ENCODE measurements around the gene GZMM. TPM values are rescaled to one million over a fixed set of nuclear protein-coding genes. Genes with fewer than 3 reads are reported as not detected.

GZMM gene
- total and polyA plus RNA-seq, 2 of the 13 experiments (the other 11 are each of a cell fraction or from before 2014, with no cell fraction given): 0.07 TPM; not detected in 1

DNA sequence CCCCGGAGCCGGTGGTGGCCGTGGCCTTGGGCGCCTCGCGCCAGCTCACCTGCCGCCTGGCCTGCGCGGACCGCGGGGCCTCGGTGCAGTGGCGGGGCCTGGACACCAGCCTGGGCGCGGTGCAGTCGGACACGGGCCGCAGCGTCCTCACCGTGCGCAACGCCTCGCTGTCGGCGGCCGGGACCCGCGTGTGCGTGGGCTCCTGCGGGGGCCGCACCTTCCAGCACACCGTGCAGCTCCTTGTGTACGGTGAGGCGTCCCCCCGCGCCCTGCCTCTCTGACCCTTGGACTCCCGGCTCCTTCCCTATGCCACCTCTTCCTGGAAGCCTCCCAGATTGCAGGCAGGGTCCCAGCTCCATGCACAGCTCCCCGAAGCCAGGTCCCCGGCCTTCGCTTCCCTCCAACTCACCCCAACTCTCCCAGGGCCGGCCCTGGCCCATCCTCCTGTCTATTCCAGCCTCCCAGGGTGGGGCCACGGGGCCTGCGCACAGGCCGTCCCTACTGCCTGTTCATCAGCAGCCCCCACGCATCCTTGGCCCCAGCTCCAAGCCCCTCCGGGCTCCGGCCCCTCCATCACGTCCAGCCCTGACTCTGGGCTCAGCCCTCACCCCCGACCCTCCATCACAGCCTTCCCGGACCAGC lies 45.9 kb upstream of the GZMM start (continued):
- TF ChIP-seq ZNF670 (CRISPR knock-in tag; IDR thresholded peaks at IDR 0.05; ENCODE audit: borderline replicate concordance) (no peak), THYN1 (CRISPR knock-in tag; IDR thresholded peaks at IDR 0.05; ENCODE audit: borderline replicate concordance, low read depth) (no peak), SIN3A (IDR thresholded peaks at IDR 0.05; ENCODE audit: borderline replicate concordance, low read depth, low read length) (no peak), ZNF343 (CRISPR knock-in tag; IDR thresholded peaks at IDR 0.05) (no peak), HDAC2 (CRISPR knock-in tag; IDR thresholded peaks at IDR 0.05) (peak; percentile 55; the same call in 1 of the 2 replicates)
- TF ChIP-seq, protein P1, sequence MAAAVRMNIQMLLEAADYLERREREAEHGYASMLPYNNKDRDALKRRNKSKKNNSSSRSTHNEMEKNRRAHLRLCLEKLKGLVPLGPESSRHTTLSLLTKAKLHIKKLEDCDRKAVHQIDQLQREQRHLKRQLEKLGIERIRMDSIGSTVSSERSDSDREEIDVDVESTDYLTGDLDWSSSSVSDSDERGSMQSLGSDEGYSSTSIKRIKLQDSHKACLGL (CRISPR knock-in tag; IDR thresholded peaks at IDR 0.05): peak; percentile 19; the same call in 1 of the 2 replicates
- TF ChIP-seq, protein P2, sequence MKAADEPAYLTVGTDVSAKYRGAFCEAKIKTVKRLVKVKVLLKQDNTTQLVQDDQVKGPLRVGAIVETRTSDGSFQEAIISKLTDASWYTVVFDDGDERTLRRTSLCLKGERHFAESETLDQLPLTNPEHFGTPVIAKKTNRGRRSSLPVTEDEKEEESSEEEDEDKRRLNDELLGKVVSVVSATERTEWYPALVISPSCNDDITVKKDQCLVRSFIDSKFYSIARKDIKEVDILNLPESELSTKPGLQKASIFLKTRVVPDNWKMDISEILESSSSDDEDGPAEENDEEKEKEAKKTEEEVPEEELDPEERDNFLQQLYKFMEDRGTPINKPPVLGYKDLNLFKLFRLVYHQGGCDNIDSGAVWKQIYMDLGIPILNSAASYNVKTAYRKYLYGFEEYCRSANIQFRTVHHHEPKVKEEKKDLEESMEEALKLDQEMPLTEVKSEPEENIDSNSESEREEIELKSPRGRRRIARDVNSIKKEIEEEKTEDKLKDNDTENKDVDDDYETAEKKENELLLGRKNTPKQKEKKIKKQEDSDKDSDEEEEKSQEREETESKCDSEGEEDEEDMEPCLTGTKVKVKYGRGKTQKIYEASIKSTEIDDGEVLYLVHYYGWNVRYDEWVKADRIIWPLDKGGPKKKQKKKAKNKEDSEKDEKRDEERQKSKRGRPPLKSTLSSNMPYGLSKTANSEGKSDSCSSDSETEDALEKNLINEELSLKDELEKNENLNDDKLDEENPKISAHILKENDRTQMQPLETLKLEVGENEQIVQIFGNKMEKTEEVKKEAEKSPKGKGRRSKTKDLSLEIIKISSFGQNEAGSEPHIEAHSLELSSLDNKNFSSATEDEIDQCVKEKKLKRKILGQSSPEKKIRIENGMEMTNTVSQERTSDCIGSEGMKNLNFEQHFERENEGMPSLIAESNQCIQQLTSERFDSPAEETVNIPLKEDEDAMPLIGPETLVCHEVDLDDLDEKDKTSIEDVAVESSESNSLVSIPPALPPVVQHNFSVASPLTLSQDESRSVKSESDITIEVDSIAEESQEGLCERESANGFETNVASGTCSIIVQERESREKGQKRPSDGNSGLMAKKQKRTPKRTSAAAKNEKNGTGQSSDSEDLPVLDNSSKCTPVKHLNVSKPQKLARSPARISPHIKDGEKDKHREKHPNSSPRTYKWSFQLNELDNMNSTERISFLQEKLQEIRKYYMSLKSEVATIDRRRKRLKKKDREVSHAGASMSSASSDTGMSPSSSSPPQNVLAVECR (CRISPR knock-in tag; IDR thresholded peaks at IDR 0.05; ENCODE audit: borderline replicate concordance): no peak
- TF ChIP-seq, protein P3, sequence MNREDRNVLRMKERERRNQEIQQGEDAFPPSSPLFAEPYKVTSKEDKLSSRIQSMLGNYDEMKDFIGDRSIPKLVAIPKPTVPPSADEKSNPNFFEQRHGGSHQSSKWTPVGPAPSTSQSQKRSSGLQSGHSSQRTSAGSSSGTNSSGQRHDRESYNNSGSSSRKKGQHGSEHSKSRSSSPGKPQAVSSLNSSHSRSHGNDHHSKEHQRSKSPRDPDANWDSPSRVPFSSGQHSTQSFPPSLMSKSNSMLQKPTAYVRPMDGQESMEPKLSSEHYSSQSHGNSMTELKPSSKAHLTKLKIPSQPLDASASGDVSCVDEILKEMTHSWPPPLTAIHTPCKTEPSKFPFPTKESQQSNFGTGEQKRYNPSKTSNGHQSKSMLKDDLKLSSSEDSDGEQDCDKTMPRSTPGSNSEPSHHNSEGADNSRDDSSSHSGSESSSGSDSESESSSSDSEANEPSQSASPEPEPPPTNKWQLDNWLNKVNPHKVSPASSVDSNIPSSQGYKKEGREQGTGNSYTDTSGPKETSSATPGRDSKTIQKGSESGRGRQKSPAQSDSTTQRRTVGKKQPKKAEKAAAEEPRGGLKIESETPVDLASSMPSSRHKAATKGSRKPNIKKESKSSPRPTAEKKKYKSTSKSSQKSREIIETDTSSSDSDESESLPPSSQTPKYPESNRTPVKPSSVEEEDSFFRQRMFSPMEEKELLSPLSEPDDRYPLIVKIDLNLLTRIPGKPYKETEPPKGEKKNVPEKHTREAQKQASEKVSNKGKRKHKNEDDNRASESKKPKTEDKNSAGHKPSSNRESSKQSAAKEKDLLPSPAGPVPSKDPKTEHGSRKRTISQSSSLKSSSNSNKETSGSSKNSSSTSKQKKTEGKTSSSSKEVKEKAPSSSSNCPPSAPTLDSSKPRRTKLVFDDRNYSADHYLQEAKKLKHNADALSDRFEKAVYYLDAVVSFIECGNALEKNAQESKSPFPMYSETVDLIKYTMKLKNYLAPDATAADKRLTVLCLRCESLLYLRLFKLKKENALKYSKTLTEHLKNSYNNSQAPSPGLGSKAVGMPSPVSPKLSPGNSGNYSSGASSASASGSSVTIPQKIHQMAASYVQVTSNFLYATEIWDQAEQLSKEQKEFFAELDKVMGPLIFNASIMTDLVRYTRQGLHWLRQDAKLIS (CRISPR knock-in tag; IDR thresholded peaks at IDR 0.05): no peak
- TF ChIP-seq, protein P4, sequence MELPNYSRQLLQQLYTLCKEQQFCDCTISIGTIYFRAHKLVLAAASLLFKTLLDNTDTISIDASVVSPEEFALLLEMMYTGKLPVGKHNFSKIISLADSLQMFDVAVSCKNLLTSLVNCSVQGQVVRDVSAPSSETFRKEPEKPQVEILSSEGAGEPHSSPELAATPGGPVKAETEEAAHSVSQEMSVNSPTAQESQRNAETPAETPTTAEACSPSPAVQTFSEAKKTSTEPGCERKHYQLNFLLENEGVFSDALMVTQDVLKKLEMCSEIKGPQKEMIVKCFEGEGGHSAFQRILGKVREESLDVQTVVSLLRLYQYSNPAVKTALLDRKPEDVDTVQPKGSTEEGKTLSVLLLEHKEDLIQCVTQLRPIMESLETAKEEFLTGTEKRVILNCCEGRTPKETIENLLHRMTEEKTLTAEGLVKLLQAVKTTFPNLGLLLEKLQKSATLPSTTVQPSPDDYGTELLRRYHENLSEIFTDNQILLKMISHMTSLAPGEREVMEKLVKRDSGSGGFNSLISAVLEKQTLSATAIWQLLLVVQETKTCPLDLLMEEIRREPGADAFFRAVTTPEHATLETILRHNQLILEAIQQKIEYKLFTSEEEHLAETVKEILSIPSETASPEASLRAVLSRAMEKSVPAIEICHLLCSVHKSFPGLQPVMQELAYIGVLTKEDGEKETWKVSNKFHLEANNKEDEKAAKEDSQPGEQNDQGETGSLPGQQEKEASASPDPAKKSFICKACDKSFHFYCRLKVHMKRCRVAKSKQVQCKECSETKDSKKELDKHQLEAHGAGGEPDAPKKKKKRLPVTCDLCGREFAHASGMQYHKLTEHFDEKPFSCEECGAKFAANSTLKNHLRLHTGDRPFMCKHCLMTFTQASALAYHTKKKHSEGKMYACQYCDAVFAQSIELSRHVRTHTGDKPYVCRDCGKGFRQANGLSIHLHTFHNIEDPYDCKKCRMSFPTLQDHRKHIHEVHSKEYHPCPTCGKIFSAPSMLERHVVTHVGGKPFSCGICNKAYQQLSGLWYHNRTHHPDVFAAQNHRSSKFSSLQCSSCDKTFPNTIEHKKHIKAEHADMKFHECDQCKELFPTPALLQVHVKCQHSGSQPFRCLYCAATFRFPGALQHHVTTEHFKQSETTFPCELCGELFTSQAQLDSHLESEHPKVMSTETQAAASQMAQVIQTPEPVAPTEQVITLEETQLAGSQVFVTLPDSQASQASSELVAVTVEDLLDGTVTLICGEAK (IDR thresholded peaks at IDR 0.05): no peak
- TF ChIP-seq, protein P4 (CRISPR knock-in tag; IDR thresholded peaks at IDR 0.05): 0 out of 2 replicates have a peak, but pooled peaks have one; percentile 48

Measured in HepG2 (cell line).